ENCODE results near the gene TXNRD2.

The TXNRD2 gene

DNA sequence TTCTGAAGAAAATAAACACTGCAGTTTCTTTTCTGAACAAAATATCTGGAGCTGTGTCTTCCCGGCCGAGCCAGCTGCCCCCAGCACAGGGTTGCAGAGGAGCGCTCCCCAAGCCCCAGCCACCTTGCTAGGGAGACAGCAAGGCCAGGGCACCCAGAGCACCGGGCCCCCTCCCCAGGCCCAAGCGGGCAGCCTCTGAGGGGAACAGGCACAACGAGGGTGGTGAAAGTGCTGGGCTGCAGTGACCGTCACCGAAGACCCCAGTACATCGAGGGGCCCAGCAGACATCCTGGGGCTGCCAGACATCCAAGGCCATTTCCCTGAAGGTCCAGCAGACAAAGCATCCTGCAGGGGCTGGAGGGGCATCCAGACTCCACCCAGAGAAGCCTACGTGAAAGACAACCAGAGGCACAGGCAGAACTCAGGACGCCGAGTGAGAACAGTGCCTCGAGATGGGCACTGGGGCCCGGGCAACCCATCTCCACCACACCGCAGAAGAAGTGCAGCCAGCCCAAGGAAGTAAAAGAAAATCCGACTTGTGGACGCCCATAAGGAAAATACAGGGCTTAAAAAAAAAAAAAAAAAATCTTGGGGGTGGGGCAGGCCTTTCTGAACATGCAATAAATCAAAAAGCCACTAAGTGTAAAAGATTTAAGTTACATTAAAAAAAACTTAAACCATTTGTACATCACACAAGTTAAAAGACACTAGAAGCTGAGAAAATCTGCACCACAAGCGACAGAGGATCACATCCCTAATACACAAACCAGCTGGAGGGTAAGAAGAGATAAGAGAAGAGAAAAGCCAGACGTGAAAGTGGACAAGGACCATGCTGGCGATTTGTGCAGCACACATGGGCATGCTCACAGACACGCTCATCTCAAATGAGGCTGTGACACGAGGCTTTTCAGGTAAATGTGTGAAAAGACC lies 36.0 kb downstream of the TXNRD2 start:
- in situ Hi-C loops (cut with MboI; ENCODE audit: low sequenced_read_pairs): no loop called here

GRCh38 chr22:19904935-19905334 lies 36.7 kb downstream of the TXNRD2 start:
- in situ Hi-C loops (cut with MboI; ENCODE audit: low sequenced_read_pairs): no loop called here

GRCh38 chr22:19904174-19904856 lies 37.3 kb downstream of the TXNRD2 start:
- in situ Hi-C loops (cut with MboI; ENCODE audit: low sequenced_read_pairs): no loop called here

DNA sequence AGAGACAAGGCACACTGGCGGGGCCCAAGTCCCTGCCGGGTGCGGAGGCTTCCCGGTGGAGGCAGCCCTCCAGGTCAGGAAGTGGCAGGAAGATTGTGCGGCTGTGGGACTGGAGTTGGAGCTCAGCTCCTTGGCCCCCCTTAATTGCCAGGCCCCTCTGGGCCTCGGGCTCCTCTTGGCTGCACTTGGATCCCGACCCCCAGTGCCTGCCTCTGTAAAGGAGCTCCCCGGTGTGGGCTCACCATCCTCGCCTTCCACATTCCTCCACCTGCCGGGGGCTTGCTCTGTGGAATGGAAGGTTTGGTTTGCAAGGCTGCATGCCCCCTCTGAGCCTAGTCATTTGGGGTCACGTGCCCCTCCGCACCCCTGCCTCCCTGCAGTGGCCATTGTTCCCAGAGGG lies 38.1 kb downstream of the TXNRD2 start:
- in situ Hi-C loops (cut with MboI; ENCODE audit: low sequenced_read_pairs): no loop called here

- in situ Hi-C loops (cut with MboI; ENCODE audit: low sequenced_read_pairs): no loop called here
Observed at GRCh38 chr22:19903031-19903430, 38.6 kb downstream of the TXNRD2 start.

DNA sequence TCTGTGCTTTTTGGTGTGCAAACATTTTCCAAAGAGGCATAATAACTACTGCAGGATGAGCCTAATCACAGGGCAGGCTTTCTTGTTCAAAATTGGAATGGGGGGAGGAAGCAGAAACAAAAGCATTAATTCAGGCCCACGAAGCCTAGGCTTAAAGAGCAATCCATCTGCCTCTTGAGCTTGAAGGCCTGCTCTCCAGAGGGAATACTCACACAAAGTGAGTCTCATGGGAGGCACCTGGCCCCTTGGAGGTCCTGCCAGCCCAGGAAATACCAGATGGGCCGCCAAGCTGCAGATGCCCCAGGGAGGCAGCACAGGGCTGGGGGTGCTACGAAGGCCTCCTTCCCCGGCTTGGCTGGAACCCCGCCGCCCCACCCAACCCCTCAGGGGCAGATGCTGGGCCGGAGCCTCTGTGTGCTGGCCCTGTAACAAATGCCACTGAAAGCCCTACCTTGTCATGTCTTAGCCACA lies 39.3 kb downstream of the TXNRD2 start:
- in situ Hi-C loops (cut with MboI; ENCODE audit: low sequenced_read_pairs): no loop called here

GRCh38 chr22:19901577-19902244 lies 39.9 kb downstream of the TXNRD2 start:
- in situ Hi-C loops (cut with MboI; ENCODE audit: low sequenced_read_pairs): no loop called here

- in situ Hi-C loops (cut with MboI; ENCODE audit: low sequenced_read_pairs): no loop called here
Observed at GRCh38 chr22:19900707-19901436, 40.7 kb downstream of the TXNRD2 start.

- in situ Hi-C loops (cut with MboI; ENCODE audit: low sequenced_read_pairs): no loop called here
Observed at GRCh38 chr22:19898831-19899567, 42.6 kb downstream of the TXNRD2 start.

GRCh38 chr22:19898145-19898544 lies 43.5 kb downstream of the TXNRD2 start:
- in situ Hi-C loops (cut with MboI; ENCODE audit: low sequenced_read_pairs): no loop called here

DNA sequence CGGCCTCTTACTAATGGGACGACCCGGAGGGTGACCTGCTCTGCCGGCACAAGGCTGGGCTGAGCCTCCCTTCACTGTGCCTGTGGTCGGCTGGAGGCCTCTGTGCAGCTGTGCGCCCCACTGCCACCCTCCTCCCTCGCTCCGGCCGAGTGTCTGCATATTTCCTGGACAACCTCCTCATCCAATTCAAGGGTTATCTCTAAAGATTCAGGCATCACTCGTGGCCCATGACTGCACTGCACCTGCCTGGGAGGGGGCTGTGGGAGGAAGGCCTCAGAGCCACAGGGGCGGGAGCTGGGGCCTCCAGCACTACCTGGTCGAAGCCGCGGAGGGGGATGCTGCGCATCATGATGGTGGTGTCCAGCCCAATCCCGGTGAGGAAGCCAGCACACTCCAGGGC lies 43.9 kb downstream of the TXNRD2 start:
- in situ Hi-C loops (cut with MboI; ENCODE audit: low sequenced_read_pairs): no loop called here

GRCh38 chr22:19896665-19897355 lies 44.8 kb downstream of the TXNRD2 start:
- in situ Hi-C loops (cut with MboI; ENCODE audit: low sequenced_read_pairs): no loop called here

- in situ Hi-C loops (cut with MboI; ENCODE audit: low sequenced_read_pairs): no loop called here
Observed at GRCh38 chr22:19895160-19895849, 46.3 kb downstream of the TXNRD2 start.

DNA sequence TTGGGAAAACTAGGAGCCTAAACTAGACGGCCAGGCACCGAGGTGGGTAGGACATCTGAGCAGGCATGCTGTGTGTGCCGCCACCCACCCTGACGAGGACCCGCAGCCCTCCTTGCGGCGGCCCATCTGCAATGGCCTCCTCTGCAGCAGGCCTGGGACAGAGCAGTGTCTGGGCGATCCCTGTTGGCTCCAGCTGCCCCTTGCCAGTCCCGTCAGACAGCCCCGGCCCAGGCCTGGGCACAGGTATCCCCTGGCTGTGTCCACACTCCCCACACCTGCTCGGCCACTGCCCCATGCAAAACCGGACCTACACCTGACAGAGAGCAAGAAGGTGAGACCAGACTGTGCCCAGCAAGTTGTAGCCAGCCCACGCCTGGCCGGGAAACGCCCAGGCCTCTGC lies 48.3 kb downstream of the TXNRD2 start:
- in situ Hi-C loops (cut with MboI; ENCODE audit: low sequenced_read_pairs): no loop called here

DNA sequence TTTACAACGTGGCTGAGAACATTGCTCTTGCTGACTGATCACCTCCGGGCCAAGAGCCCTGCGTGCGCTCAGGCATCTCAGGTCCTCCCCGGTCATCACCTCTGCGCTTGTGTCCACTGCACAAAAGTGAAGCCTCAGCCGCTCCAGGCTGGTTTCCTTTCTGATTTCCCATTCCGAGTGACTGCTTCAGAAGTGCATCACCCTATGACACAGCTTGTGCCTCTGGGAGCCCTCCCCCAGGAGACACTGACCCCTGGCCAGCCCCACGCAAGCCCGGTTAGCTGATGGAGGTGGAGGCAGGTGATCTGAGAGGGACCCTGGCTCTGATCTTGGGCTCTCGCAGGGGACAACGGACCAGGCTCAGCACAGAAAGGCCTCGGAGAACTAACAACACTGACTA lies 48.7 kb downstream of the TXNRD2 start:
- in situ Hi-C loops (cut with MboI; ENCODE audit: low sequenced_read_pairs): no loop called here

GRCh38 chr22:19892257-19892879 lies 49.2 kb downstream of the TXNRD2 start:
- in situ Hi-C loops (cut with MboI; ENCODE audit: low sequenced_read_pairs): no loop called here

- in situ Hi-C loops (cut with MboI; ENCODE audit: low sequenced_read_pairs): no loop called here
Observed at GRCh38 chr22:19891317-19892256, 50.0 kb downstream of the TXNRD2 start.
